T-helper 2 cell treated with Interferon-gamma antibody and Interleukin-4, amounts not matched to agents 5 μg/mL and 100 μg/mL, for 36 hours (primary cell): ENCODE measurements around the gene LSAMP.

ENCODE experiments used
- DNase-seq: peaks from one replicate; pipeline ENCODE4 v3.0.0; 2021; ENCODE audit warnings: low spot score
- H3K27ac Mint-ChIP-seq: one replicate; pipeline ENCODE4 v1.8.0; 2021; ENCODE audit warnings: mild to moderate bottlenecking, mixed read lengths
- H3K27me3 Mint-ChIP-seq: one replicate; pipeline ENCODE4 v1.8.0; 2021; ENCODE audit warnings: low read depth, mixed read lengths
- H3K36me3 Mint-ChIP-seq: one replicate; pipeline ENCODE4 v1.8.0; 2021; ENCODE audit warnings: low read depth, mixed read lengths
- H3K4me1 Mint-ChIP-seq: one replicate; pipeline ENCODE4 v1.8.0; 2021; ENCODE audit warnings: low read depth, mixed read lengths
- H3K4me3 Mint-ChIP-seq: one replicate; pipeline ENCODE4 v1.8.0; 2022; ENCODE audit warnings: mild to moderate bottlenecking, moderate library complexity, mixed read lengths
- H3K9me3 Mint-ChIP-seq: one replicate; pipeline ENCODE4 v1.8.0; 2021; ENCODE audit warnings: mixed read lengths

LSAMP gene

DNA sequence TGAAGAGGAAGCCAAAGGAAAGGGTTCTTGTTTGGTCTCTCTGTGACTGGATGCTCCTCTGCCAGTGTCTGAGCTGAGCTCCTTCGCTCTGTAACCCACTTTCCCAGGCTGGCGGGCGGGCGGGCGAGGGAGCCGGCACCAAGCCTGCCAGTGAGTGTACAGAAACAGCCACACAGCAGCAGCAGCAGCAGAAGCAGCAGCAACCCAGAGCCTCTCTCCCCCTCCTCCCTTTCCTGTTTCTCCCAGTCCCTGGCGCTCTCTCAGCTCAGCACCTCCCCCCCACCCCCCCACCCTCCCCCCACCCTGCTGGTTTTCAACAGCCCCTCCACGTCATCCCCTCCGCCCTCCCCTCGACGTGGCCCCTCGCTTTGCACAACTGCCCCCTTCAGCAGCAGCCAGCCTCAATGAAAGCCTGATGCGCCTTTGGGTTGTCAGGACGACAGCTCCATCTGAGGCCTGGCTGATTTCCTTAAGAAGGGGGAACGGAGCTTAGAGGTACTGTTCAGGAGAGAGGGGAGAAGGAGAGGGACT lies at the start of gene LSAMP:
Gene LSAMP (minus strand): TSS at position 177 of the 531 bp plus-strand sequence.
- Mint-ChIP-seq H3K27me3 (peaks cover 8% of the 10 kb centered on the region), H3K4me1 (no peaks in the 10 kb centered on the region), H3K36me3 (no peaks in the 10 kb centered on the region), H3K9me3 (no peaks in the 10 kb centered on the region), H3K27ac (no peak within 1 kb of the TSS), H3K4me3 (no peak within 1 kb of the TSS)
- no peak for DNase-seq

DNA sequence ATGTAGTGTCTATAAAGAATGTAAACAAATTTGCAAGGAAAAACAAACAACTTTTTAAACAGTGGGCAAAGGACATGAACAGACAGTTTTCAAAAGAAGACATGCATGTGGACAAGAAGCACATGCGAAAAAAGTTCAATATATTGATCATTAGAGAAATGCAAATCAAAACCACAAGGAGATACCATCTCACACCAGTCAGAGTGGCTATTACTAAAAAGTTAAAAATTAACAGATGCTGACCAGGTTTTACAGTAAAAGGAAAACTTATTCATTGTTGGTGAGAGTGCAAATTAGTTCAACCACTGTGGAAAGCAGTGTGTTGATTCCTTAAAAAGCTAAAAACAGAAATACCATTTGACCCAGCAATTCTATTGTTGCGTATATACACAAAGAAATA lies 47.1 kb upstream of the LSAMP start:
- H3K9me3 Mint-ChIP-seq = peaks cover 35% of the 10 kb centered on the region
- H3K36me3 Mint-ChIP-seq = no peaks in the 10 kb centered on the region
- DNase-seq = no peak
- no peaks in the 10 kb centered on the region for H3K27me3 Mint-ChIP-seq
- H3K27ac Mint-ChIP-seq = no peak overlapping the region
- H3K4me1 Mint-ChIP-seq = no peaks in the 10 kb centered on the region
- H3K4me3 Mint-ChIP-seq = no peak overlapping the region

DNA sequence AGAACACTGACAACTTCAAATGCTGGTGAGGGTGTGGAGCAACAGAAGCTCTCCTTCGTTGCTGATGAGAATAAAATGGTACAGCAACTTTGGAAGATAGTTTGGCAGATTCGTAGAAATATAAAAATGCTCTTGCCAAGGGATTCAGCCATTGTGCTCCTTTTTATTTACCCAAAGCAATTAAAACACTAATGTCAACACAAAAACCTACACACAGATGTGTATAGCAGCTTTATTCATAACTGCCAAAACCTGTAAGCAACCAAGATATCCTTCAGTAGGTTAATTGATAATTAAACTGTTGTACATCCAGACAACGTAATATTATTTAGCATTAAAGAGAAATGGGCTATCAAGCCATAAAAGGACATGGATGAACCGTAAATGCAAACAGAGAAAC lies 37.8 kb upstream of the LSAMP start:
- Mint-ChIP-seq H3K36me3 (no peaks in the 10 kb centered on the region), H3K4me1 (no peaks in the 10 kb centered on the region), H3K27ac (no peak overlapping the region), H3K4me3 (no peak overlapping the region), H3K9me3 (peaks cover 33% of the 10 kb centered on the region), H3K27me3 (no peaks in the 10 kb centered on the region)
- DNase-seq = no peak

DNA sequence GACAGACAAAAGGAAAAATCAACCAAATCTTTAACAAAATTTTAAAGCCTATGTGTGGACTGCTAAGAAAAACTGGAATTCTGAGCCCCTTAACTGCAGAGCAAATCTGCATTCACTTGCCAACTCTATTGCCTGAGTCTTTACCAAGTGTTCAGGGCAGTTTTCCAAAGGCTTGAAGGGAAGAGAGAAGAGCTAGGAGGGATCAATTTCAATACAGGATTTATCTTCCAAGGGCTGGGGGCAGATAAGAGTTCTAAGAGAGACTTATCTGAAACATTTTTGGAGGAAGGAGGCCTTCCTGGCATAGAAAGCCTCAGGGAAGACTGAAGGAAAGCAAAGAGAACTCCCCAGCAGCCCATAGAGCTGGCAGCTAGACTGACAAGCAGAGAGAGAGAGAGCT lies 31.4 kb upstream of the LSAMP start:
- H3K4me1 Mint-ChIP-seq = no peaks in the 10 kb centered on the region
- H3K27me3 Mint-ChIP-seq = no peaks in the 10 kb centered on the region
- peaks cover 33% of the 10 kb centered on the region for H3K9me3 Mint-ChIP-seq
- no peak overlapping the region for H3K4me3 Mint-ChIP-seq
- peaks cover 1% of the 10 kb centered on the region for H3K36me3 Mint-ChIP-seq
- H3K27ac Mint-ChIP-seq = no peak overlapping the region
- DNase-seq = no peak

DNA sequence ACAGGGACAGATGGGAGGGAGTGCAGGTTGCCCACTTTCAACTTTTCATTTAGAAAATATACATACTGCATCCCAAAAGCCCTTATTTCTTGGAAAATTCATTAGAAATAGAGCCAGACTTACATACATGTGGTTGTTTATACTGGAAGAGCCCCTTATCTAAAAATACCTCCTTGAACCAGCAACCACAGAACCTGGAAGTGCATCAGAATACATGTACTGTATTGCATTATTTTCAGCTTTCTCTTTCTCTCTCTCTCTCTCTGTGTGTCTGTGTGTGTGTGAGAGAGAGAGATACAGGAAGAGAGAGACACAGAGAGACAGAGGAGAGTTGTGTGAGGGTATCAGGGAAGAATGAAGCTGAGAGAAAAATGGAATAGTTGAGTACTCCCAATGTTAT lies 29.5 kb upstream of the LSAMP start:
- Mint-ChIP-seq H3K9me3 (peaks cover 25% of the 10 kb centered on the region), H3K27me3 (no peaks in the 10 kb centered on the region), H3K4me1 (no peaks in the 10 kb centered on the region), H3K27ac (no peak overlapping the region), H3K36me3 (peaks cover 1% of the 10 kb centered on the region), H3K4me3 (no peak overlapping the region)
- no peak for DNase-seq

DNA sequence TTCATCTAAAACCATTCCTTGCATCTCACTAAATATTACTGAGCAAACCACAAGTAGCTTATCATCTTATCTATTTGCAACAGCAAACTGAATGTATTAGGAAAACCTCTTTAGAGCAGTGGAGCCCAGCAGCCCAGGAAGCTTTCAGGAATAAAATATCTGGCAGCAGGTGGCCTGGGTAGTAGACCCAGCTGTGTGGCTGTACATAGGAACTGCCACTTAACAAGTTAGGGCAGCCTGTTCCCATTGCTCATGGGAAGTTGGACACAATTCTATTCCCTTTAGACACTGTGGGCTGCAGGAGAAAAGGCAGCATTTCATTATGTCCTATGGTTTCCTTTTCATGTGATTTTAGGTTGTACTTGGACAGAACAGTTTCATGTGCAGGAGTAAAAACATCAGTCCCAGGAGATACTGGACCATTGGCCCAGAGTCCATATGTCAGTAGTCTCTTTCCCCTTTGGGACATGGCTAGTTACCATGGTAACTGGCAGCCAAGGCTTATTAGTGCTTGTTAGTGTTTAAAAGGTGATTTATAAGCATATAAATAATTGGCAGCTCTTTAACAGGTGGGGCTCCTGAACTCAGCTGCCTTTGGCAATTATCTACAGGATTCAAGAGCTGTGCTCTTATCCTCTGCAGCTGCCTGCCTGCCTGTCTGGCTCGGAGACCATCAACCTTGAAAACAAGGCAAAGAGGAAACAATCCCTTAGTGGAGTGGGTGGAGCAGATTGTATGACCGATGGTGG lies 28.9 kb upstream of the LSAMP start:
- no peak for DNase-seq
- Mint-ChIP-seq H3K9me3 (peaks cover 23% of the 10 kb centered on the region), H3K36me3 (peaks cover 1% of the 10 kb centered on the region), H3K4me1 (no peaks in the 10 kb centered on the region), H3K27ac (no peak overlapping the region), H3K27me3 (no peaks in the 10 kb centered on the region), H3K4me3 (no peak overlapping the region)

DNA sequence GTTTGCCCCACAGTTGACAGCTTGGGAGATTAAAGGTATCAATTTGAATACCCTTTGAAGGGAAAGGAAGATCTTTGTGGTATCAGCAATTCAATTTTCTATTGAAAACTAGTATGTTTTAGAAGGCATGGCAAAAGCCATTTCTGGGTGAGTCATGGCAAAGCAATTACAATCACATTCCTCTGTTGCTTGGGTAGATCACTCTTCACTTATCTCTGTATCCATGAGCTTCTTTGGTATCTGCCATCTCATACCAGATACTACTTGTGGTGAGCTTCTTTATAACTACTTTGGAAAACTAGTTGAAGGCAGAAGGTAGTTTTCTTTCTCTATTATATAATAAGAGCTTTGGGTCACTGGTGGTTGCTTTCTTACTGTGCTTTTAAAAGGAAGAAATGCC lies 28.3 kb upstream of the LSAMP start:
- Mint-ChIP-seq H3K9me3 (peaks cover 21% of the 10 kb centered on the region), H3K4me3 (no peak overlapping the region), H3K4me1 (no peaks in the 10 kb centered on the region), H3K36me3 (peaks cover 1% of the 10 kb centered on the region), H3K27me3 (no peaks in the 10 kb centered on the region), H3K27ac (no peak overlapping the region)
- no peak for DNase-seq

DNA sequence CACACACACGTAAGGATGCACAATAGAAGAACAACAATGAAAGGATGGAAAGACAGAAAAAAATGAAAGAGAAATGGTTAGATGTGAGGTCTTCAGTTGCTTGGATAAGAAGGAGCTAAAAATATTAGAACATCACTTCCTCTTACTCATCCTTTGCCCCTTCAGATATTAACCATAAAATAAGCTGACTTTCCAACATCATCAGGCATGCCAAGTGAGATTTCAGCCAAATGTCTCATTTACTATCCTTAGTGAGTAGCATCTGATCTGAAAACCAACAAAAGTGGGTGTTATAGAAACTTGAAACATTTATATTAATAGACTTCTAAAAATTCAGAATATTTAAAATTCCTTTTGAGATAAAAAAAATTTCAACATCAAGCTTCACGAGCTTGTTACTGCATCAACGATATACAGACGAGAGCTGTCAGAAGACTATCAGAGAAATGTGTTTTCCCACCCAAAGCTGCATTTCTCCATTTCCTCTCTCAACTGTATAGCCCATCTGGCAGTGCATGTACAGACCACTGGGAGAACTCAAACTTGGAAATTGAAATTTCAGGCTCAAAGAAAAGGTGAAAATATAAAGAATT lies 25.4 kb upstream of the LSAMP start:
- Mint-ChIP-seq H3K9me3 (peaks cover 13% of the 10 kb centered on the region), H3K4me1 (no peaks in the 10 kb centered on the region), H3K36me3 (no peaks in the 10 kb centered on the region), H3K27ac (no peak overlapping the region), H3K4me3 (no peak overlapping the region), H3K27me3 (no peaks in the 10 kb centered on the region)
- DNase-seq = no peak

DNA sequence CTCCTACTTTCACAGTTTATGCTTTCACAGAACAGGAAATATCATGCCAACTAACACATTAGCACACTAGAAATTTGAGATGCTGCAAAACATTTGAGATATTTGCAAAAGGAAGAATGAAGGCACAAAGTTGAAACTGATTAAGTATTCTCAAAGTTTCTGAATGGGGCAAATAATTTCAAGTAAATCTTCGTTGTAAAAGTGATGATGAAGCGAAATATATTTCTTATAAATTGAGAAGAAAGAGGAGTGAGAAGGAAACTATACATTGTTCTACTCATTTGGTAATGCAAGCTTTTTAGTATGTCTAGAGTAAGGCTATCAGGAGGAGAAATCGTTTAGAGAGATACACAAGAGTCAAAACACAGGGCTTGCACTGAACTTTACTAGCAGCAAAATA lies 24.3 kb upstream of the LSAMP start:
- Mint-ChIP-seq H3K4me1 (no peaks in the 10 kb centered on the region), H3K4me3 (no peak overlapping the region), H3K9me3 (peaks cover 13% of the 10 kb centered on the region)

DNA sequence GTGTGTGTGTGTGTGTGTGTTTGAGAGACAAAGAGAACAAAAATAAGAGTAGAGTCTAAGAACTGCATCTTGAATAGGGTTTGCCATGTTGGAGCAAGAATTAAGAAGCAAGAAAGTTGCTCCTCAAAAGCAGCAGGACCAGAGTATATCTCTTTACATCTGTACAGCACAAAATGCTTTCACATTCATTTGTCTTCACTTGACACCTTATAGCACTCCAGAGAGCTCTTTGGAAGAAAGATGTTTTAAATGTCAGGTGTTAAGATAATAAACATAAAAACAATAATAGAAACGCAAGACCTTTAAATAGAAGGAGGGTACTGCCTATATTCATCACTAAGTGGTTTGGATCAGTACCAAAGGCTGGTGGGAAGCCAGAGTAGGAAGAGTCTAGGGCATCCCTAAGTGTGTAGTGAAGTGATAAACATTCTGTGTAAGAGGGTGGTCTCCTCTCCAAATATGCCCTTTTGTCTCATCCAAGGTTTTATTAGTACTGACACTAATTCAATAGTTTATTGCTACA lies 19.1 kb upstream of the LSAMP start:
- Mint-ChIP-seq H3K4me1 (no peaks in the 10 kb centered on the region), H3K27me3 (no peaks in the 10 kb centered on the region), H3K9me3 (peaks cover 4% of the 10 kb centered on the region), H3K36me3 (no peaks in the 10 kb centered on the region), H3K4me3 (no peak overlapping the region), H3K27ac (no peak overlapping the region)
- no peak for DNase-seq

More for the DNA sequence above, 24.3 kb upstream of the LSAMP start:
- no peak for DNase-seq
- Mint-ChIP-seq H3K36me3 (no peaks in the 10 kb centered on the region), H3K27me3 (no peaks in the 10 kb centered on the region), H3K27ac (no peak overlapping the region)

DNA sequence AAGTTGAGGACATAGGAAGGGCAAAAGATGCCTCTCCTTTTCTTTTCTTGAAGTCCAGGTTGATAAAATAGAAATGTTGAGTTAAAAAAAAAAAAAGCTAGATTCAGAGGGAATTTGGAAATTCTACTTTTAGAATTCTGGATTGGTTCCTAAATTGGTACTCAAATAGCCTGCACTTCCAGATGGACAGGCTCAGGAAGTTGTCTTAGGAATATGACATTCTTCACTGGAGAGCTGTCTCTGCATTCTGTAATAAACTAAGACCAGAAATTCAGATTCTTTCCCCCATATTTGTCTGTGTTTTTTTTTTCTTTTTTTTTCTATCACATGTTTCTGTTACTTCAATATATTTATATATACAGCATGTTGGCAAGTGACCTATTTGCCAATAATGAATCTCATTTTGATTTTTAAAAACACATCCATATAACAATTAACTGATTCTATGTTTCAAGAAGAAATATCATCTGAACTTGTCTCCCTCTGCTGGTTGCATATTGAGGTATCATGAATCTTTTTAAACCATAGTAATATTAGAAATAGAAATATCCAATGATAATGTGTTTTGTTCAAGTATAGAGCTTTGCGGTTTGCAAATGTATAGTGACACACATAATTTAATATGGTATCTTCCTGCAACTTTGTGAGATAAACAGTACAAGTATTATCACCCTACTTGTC lies 8.5 kb upstream of the LSAMP start:
- H3K27ac Mint-ChIP-seq = no peak overlapping the region
- no peak overlapping the region for H3K4me3 Mint-ChIP-seq
- no peaks in the 10 kb centered on the region for H3K9me3 Mint-ChIP-seq
- no peaks in the 10 kb centered on the region for H3K36me3 Mint-ChIP-seq
- DNase-seq = no peak
- H3K27me3 Mint-ChIP-seq = no peaks in the 10 kb centered on the region
- H3K4me1 Mint-ChIP-seq = no peaks in the 10 kb centered on the region

DNA sequence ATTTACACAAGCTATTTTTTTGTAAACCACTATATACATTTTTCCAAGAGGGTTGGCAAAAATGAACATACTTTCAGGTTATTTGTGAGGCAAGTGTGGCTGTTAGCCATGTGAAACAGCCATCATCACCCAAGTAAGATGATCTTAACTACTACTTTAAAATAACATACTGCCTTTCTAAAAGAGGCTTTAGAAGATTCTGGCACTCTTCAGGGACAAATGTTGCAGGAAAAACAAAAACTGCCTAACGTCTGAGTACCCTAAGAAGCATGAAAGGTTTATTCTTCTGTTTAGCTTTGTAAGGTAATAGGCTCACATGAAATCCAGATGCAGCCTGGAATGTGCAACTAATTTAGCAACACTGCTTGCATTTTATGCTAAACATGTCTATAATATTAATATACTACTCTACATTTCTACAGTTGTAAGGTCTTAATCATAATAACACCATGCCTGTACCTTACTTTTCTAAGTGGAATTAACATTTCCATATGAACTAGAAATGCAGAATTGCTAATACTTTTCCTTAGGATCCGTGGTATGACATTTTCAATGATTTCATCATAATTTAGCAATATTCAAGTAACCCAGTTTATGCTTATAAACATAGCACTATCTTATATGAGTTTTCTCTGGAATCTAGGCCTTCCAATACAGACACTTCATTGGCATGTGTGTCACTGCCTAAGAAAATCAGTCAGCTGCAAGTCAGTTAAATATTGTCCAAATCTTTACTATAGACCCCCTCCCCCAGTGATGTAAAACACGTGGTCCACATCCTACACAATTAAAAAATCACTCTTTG lies 4.5 kb upstream of the LSAMP start:
- Mint-ChIP-seq H3K27ac (no peak overlapping the region), H3K36me3 (no peaks in the 10 kb centered on the region), H3K27me3 (peaks cover 2% of the 10 kb centered on the region), H3K4me1 (no peaks in the 10 kb centered on the region), H3K9me3 (no peaks in the 10 kb centered on the region), H3K4me3 (no peak overlapping the region)
- DNase-seq = no peak

DNA sequence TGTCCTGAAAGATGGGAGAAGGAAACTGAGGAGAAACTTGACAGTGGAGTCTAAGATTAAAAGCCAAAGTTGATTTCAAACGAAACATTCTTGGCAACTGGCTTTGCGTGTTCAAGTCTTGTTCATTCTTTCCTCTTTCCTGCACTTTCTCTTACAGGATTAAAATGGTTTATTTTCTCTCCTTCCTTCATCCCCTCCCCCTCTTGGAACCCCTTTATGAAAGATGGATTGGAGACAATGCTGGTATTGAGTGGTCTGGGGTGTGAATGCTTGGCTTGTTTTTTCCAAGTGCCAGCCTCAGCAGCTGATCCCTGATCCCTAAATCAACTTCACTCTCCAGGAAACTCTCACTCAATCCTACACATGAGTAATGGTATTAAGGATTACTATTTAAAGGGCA lies 703 bp upstream of the LSAMP start:
- H3K4me1 Mint-ChIP-seq = no peaks in the 10 kb centered on the region
- H3K36me3 Mint-ChIP-seq = no peaks in the 10 kb centered on the region
- no peak for DNase-seq
- no peak overlapping the region for H3K27ac Mint-ChIP-seq
- H3K4me3 Mint-ChIP-seq = no peak overlapping the region
- no peaks in the 10 kb centered on the region for H3K9me3 Mint-ChIP-seq
- H3K27me3 Mint-ChIP-seq = peaks cover 8% of the 10 kb centered on the region
